Keratinocyte (primary cell): ENCODE data around the gene LRRFIP2.
"Not testable (repeated sequence)": the region's sequence is repeated elsewhere in the genome, so short reads cannot be mapped to it uniquely, and the experiment has no call there.

Experiments used
- EZH2 ChIP-seq: IDR thresholded peaks from one replicate; pipeline ENCODE4 v1.6.1; 2012; ENCODE audit warnings: inconsistent platforms, mild to moderate bottlenecking, low read length, moderate library complexity
- TF ChIP-seq, protein P1 (sequence below), 3 experiments: IDR thresholded peaks in 1 of 3; conservative IDR thresholded peaks in 1 of 3; optimal IDR thresholded peaks in 1 of 3; 2 replicates in 2 of 3; 3 replicates in 1 of 3; pipeline versions ENCODE3 to v1.5.1; 2011; ENCODE audit warnings: low read length in 3 of 3, mild to moderate bottlenecking in 3 of 3, moderate library complexity in 2 of 3, control low read depth in 1 of 3, inconsistent platforms in 1 of 3; ENCODE audit not compliant: insufficient read depth in 2 of 3; ENCODE audit errors: extremely low read depth in 1 of 3

DNA sequence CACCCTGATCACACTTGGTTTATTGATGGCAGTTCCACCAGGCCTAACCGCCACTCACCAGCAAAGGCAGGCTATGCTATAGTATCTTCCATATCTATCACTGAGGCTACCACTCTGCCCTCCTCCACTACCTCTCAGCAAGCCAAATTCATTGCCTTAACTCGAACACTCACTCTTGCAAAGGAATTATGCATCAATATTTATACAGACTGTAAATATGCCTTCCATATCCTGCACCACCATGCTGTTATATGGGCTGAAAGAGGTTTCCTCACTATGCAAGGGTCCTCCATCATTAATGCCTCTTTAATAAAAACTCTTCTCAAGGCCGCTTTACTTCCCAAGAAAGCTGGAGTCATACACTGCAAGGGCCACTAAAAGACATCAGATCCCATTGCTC is 33.6 kb upstream of the LRRFIP2 start:
- TF ChIP-seq, protein P1, sequence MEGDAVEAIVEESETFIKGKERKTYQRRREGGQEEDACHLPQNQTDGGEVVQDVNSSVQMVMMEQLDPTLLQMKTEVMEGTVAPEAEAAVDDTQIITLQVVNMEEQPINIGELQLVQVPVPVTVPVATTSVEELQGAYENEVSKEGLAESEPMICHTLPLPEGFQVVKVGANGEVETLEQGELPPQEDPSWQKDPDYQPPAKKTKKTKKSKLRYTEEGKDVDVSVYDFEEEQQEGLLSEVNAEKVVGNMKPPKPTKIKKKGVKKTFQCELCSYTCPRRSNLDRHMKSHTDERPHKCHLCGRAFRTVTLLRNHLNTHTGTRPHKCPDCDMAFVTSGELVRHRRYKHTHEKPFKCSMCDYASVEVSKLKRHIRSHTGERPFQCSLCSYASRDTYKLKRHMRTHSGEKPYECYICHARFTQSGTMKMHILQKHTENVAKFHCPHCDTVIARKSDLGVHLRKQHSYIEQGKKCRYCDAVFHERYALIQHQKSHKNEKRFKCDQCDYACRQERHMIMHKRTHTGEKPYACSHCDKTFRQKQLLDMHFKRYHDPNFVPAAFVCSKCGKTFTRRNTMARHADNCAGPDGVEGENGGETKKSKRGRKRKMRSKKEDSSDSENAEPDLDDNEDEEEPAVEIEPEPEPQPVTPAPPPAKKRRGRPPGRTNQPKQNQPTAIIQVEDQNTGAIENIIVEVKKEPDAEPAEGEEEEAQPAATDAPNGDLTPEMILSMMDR (optimal IDR thresholded peaks at IDR 0.05 in 1 of 3, IDR thresholded peaks at IDR 0.05 in 1 of 3, conservative IDR thresholded peaks at IDR 0.05 in 1 of 3; ENCODE audit: extremely low read depth in 1 of 3, insufficient read depth in 2 of 3, low read length in 3 of 3), result not testable (repeated sequence)
- TF ChIP-seq EZH2, result not testable (repeated sequence)
